ENCODE data around the gene CCR3.

Gene CCR3

DNA sequence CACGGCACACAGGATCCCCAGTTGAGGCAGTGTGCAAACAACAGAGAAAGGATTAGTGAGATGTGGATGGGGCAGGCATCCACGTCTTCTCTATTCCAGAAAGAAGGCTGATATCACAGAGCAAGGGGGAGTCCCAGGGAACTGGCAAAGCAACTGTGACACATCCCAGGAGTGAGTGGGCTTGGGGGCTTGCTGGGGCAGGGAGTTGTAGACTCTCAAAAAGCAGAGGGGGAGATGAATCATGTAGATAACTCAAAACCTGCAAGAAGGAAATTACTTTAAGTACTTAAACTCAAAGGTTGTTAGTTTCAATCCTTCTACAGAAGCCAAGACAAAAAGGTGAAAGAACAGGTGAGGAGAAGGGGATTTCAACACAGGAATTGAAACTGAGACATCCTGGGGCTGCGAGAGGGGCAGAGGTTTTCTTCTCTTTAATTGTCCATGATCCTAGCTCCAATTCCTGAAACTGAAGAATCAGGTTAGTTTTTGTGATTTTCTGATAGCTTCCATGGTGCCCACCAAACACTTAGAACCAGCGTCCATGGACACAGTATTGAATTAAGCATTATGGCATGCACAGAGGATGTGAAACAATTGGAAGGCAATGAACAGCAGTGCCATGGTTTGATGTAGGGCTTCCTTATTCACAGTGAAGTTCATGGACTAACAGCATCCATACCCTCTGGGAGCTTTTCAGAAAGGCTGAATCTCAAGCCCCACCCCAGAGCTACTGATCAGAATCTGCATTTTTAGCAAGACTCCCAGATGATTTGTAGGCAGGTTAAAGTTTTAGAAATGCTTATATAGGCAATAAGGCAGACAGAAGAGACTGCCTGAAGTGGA lies 52.0 kb downstream of the CCR3 start:
- no peak for FAIRE-seq
- DNase-seq (ENCODE audit: insufficient read length, low spot score) = no peak

DNA sequence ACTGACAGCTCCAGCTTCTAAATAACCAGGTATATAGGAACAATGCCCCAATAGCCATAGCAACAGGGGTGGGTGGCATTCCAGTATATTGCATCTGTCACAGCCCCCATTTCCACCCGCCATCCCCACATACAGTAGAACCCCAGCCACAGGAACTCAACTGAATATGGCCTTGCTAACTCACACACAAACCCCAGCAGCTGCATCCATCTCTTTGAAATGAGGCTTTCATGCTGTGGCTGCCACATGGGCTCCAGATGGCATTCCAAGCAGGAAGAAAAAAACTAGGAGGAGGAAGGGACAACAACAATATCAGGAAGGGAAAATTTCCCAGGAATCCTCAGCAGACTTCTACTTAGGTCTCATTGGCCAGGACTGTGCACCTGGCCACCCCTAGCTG lies 54.6 kb downstream of the CCR3 start:
- FAIRE-seq = no peak
- no peak for DNase-seq (ENCODE audit: insufficient read length, low spot score)

GRCh38 chr3:46297658-46298423 lies 55.6 kb downstream of the CCR3 start:
- DNase-seq (ENCODE audit: insufficient read length, low spot score) = no peak
- no peak for FAIRE-seq

DNA sequence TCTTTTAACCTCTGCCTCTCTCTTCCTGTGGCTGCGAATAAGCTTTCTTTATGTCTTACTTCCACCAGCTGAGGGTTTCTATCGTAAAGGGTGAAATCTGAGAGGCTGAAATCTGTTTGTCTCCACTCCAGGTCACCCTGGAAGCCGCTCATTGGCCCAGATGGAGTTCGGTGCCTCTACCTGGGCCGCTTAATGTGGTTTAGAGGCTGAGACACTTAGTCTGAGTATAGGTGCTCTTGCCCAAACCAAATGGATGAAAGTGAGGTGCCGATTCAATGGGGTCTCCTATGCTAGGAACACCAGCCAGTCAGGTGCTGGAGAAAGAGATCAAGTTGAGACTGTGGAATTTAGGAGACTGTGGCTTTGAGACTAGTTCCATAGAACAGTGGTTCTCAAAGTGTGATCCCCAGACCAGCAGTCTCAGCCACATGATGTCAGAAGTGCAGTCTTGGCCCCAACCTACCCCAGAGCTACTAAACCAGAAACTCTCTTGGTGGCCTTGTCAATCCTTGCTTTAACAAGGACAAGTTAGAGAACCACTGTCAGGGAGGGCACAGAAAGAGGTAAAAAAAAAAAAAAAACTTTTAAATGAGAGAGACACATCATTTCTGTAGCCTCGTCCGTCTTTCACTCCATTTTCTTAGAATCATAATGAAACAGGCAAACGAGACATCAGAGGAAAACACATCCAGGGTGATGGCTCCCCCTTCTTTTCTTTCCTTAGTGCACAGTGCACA lies 56.8 kb downstream of the CCR3 start:
- DNase-seq (ENCODE audit: insufficient read length, low spot score) (no peak), FAIRE-seq (no peak)

- DNase-seq (ENCODE audit: insufficient read length, low spot score) = no peak
These were observed 57.6 kb downstream of the CCR3 start for GRCh38 chr3:46299608-46300460.

DNA sequence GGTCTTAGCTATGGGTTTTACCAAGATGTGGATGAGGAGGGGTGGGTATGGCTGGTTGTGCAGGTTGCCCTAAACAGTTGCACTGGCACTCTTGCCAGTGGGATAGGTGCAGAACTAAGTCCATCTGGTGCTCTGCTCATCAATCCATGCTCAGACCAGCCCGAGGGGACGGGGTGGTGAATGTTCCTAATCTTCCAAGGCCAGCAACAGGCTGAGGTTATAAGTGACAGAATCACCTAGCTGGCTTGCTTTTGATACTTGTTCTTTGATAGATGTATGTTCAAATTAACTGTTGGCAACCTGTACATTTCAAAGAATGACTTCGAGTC lies 58.2 kb downstream of the CCR3 start:
- DNase-seq (ENCODE audit: insufficient read length, low spot score) (no peak), FAIRE-seq (no peak)

More at GRCh38 chr3:46299608-46300460, 57.6 kb downstream of the CCR3 start:
- no peak for FAIRE-seq

- FAIRE-seq (no peak), DNase-seq (ENCODE audit: insufficient read length, low spot score) (no peak)
These were observed 59.0 kb downstream of the CCR3 start for GRCh38 chr3:46301122-46301835.

- DNase-seq (ENCODE audit: insufficient read length, low spot score) = no peak
- no peak for FAIRE-seq
These were observed 61.0 kb downstream of the CCR3 start for GRCh38 chr3:46303240-46303639.

- no peak for DNase-seq (ENCODE audit: insufficient read length, low spot score)
- no peak for FAIRE-seq
These were observed 62.5 kb downstream of the CCR3 start for GRCh38 chr3:46304739-46305138.

GRCh38 chr3:46312991-46313390 lies 70.7 kb downstream of the CCR3 start:
- FAIRE-seq = no peak
- no peak for DNase-seq (ENCODE audit: insufficient read length, low spot score)

- DNase-seq (ENCODE audit: insufficient read length, low spot score) = no peak
- FAIRE-seq = no peak
These were observed 72.3 kb downstream of the CCR3 start for GRCh38 chr3:46314517-46314916.

- FAIRE-seq = no peak
- DNase-seq (ENCODE audit: insufficient read length, low spot score) = no peak
These were observed 73.9 kb downstream of the CCR3 start for GRCh38 chr3:46316206-46316605.
